IMR-90 (cell line): ENCODE data around the gene FFAR3.

Experiments used
- BHLHE40 ChIP-seq: fragments of 150-350 bp; IDR thresholded peaks from 2 replicates; pipeline ENCODE4 v1.6.1; 2016; ENCODE audit warnings: mild to moderate bottlenecking, low read depth, low read length
- CEBPB ChIP-seq: IDR thresholded peaks from 2 replicates; pipeline ENCODE4 v1.6.1; 2012; ENCODE audit warnings: low read depth, low read length, improper control_type of control experiment
- CHD1 ChIP-seq: IDR thresholded peaks from 2 replicates; pipeline ENCODE4 v1.6.1; 2012; ENCODE audit warnings: low read depth, low read length, improper control_type of control experiment
- CTCF ChIP-seq: conservative IDR thresholded peaks from 2 replicates; pipeline ENCODE4 v1.5.1; 2012; ENCODE audit warnings: mild to moderate bottlenecking, low read depth, low read length, improper control_type of control experiment
- FOS ChIP-seq: fragments of 150-350 bp; IDR thresholded peaks from 2 replicates; pipeline ENCODE4 v1.6.1; 2016; ENCODE audit warnings: low read depth, low read length
- MAFK ChIP-seq: IDR thresholded peaks from 2 replicates; pipeline ENCODE4 v1.6.1; 2012; ENCODE audit warnings: low read depth, low read length, improper control_type of control experiment
- MXI1 ChIP-seq: IDR thresholded peaks from 2 replicates; pipeline ENCODE4 v1.6.1; 2012; ENCODE audit warnings: low read depth, mild to moderate bottlenecking, low read length, moderate library complexity, borderline replicate concordance
- NFE2L2 ChIP-seq: fragments of 150-350 bp; IDR thresholded peaks from 2 replicates; pipeline ENCODE4 v1.6.1; 2016; ENCODE audit warnings: low read depth, mild to moderate bottlenecking, low read length
- POLR2A ChIP-seq: IDR thresholded peaks from 2 replicates; pipeline ENCODE4 v1.6.1; 2012; ENCODE audit warnings: mild to moderate bottlenecking, low read depth, low read length
- RAD21 ChIP-seq: IDR thresholded peaks from 2 replicates; pipeline ENCODE4 v1.6.1; 2012; ENCODE audit warnings: low read length, improper control_type of control experiment
- RCOR1 ChIP-seq: IDR thresholded peaks from 2 replicates; pipeline ENCODE4 v1.6.1; 2012; ENCODE audit warnings: mild to moderate bottlenecking, low read length, improper control_type of control experiment; ENCODE audit not compliant: insufficient replicate concordance
- RFX5 ChIP-seq: IDR thresholded peaks from 2 replicates; pipeline ENCODE4 v1.8.0; 2012; ENCODE audit warnings: low read depth, mild to moderate bottlenecking, low read length, moderate library complexity
- SMC3 ChIP-seq: fragments of 150-350 bp; IDR thresholded peaks from 2 replicates; pipeline ENCODE4 v1.6.1; 2016; ENCODE audit warnings: low read depth, mild to moderate bottlenecking, antibody characterized with exemption, low read length, moderate library complexity
- USF2 ChIP-seq: fragments of 150-350 bp; IDR thresholded peaks from 2 replicates; pipeline ENCODE4 v1.6.1; 2017; ENCODE audit warnings: mild to moderate bottlenecking, antibody characterized with exemption, low read length, low read depth

- TF ChIP-seq CTCF (no peak), MXI1 (no peak), POLR2A (no peak), RFX5 (no peak), RAD21 (no peak), FOS (no peak), USF2 (no peak), RCOR1 (no peak), CEBPB (no peak), SMC3 (no peak), CHD1 (no peak), BHLHE40 (no peak), NFE2L2 (no peak), MAFK (no peak)
These were observed 46.2 kb upstream of the FFAR3 start for GRCh38 chr19:35311901-35312665.
